HuH-7.5 (cell line): ENCODE measurements around the gene PRPS1L1.

Experiments used
- DNase-seq: peaks from one replicate; pipeline ENCODE4 v3.0.0; 2011; ENCODE audit warnings: low spot score

Gene PRPS1L1

DNA sequence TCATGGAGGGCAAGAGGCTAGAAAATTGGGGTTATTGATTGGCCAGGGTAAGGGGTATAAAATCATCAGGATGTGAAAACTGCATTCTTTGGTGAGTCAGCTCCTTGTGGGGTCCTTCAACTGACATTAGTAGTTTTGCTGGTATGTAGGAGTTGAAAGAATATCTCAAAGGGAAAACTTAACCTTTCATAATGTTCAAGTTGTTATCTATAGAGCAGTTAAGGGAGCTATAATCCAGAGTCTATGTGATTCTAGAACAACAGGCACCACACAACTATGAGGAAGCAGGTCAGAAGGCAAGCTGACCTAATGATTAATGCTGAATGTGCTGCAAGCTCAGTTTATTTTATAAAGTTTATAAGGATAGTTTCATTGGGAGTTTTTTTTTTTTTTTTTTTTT, 13.7 kb downstream of the PRPS1L1 start:
- no peak for DNase-seq

DNA sequence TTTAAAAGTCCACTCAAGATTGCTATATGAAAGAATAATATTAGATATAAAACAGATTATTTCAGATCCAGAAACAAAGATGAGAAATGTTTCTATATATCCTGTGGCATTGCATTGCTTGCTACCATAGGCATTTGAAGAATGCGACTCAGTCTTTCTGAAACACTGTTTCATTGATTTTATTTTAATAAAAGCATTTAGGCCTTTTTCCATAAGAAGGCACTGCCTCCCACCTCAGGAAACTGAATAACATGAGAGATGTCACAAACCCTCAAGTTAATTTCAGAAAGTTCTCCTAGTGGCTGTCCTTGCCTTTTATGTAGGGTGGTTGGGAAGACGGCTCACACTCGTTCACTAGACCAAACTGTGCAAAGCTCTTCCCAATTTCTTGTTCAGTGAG, 23.3 kb downstream of the PRPS1L1 start:
- DNase-seq: no peak

DNA sequence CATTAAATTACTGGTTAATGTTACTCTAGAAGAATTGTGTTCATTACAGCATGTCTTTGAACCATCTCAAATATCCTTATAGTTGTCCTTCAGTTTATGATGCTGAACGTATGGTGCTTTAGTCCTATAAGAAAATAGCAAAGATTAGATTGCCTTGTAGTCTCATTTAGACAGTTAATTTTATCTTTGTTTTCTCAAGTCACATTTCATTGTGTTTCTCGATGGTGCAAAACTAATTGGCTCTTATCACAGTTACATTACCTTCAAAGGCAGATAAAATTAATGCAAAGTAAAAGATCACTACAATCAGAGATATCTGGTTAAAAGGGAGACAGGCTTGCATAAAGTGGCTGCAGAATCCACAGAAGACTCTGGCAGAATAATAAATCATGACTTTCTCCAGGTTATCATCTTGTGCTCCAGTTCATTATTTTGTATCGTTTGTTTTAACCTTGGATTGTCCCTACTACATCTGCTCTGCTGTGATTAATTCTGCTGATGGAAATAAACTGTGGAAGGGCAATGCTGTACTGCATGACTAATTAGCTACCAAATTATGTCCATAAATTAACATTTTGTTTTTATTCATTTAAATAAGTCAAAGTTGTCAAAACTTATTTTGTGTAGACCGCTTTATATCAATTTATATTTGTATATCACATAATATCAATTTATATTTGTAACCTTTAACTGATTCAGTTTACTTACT, 24.2 kb downstream of the PRPS1L1 start:
- no peak for DNase-seq

DNA sequence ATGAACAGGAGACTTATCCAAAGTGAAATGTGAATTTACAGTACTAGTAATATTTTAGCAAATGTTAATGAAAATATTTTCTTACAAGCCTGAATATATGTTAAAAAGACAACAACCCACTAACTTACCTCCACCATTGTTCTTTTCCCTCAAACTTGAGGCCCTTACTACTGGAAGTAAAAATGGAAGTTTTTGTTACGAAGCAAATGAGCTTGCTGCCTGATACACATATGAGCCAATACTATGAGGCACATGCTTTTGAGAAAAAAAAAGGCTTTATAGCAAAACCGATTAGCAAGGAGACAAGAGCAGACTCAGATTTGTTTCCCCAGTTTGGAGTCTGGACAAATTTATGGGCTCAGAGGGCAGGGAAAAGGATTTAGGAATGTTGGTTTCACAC, 29.0 kb downstream of the PRPS1L1 start:
- no peak for DNase-seq

DNA sequence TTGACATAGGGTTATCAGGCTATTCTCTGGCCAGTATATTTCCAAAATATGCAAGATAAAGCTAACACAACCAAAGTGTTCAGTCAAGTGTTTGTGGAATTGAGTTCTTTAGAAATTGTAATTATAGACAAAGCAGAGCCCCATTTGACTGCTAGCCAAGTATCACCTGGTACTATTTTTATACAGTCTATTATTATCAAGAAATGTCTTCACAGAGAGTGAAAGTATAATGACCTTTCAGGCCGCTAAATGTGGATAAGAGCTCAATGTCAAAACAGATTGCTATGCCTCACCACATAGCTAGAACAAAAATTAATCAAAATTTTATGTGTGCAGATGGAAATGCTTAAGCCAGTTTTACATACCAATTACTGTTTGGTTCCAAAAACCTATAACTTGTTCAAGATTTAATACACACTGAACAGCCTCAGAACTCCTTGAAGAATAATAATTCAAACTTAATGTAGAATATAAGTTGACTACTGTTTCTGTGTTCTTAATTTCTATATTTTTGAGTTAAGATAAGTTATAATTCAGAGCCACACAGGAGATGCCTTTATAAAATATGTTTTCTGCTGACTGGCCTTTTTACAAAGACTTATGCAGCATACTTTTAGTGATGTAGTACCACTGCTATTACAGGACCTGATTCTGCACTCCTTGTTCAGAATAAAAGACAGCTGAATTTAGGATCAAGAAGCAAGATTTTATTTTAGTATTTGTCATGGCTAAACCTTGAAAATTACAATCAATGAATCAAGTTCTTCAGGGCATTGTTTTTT, 31.0 kb downstream of the PRPS1L1 start:
- DNase-seq: no peak

DNA sequence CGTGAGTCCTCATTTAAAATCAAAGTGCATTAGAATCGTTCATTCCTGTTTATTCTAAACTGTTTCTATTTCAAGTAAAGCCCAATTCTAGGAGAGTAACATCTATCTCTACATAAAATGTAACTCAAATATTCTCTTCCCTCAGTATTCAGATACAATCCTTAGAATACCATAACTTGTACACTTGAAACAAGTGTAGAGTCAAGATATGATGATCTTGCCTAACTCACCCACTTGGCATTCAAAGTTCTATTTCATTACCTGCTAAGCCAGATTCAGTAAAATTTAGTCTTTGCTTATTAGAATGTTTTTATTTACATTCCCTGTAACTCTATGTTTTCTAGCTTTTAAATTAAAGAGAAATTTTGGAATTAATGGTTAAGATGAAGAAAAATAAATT, 31.6 kb downstream of the PRPS1L1 start:
- no peak for DNase-seq

DNA sequence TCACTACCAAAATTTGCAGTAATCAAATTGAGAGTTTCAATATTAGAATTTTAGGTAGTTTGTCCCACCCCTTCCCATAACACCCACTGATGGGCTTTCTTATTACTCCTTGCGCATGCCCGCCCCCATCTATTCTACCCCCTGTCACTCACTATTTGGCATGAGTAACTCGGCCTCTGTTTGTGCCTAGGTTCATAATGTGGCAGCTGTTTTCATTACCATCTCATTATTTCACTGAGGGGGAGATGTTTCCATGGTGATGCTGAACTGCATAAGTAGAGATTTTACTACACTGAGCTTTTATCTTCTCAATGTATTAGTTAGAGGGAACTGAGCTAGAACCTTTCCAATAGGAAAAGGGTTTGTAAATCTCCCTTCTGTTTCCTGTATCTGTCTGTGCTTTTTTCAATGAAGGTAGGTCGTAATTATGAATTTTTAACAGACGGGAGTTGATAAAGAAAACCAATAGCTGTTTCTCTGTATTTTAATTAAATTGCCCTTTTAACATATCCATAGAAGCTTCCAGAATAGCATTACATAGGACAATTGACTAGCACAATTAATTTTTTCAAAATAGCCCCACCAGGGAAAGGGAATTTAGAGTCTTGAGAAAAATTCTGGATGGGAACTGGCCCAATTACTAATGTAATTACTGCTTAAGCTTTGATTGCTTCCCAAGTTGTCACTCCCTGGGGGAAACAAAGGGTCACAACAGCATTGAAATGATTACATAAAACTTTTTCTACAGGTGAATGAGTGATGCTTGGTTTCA, 33.4 kb downstream of the PRPS1L1 start:
- DNase-seq: no peak

DNA sequence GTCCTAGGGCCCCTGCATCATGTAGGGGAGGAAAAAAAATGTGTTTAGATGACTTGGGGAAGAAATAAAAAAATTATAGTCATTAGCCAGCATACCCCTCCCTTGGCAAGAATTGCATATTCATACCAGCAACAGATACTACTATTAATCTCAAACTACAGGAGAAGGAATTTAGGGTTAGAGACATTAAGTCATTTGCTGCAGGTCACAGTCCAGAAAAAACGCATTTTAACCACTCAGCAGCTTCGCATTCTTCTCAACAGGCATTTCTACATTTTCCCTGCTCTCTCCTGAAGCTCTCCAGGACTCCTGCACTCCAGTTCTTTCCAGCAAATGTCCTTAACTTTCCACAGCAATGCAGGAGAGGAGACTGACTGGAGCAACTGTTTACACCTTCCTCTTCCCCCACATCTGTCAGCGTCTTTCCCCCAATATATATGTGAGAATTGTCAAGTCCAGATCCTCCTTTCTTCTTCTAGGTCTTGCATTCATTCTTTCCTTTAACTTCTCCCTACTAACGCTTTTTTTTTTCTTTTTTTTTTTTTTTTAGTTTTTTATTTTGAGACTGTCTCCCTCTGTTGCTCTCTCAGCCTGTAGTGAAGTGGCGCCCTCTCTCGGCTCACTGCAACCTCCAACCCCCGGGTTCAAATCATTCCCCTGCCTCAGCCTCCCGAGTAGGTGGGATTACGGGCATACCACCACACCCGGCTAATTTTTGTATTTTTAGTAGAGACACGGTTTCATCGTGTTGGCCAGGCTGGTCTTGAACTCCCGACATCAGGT, 35.6 kb downstream of the PRPS1L1 start:
- DNase-seq: no peak

DNA sequence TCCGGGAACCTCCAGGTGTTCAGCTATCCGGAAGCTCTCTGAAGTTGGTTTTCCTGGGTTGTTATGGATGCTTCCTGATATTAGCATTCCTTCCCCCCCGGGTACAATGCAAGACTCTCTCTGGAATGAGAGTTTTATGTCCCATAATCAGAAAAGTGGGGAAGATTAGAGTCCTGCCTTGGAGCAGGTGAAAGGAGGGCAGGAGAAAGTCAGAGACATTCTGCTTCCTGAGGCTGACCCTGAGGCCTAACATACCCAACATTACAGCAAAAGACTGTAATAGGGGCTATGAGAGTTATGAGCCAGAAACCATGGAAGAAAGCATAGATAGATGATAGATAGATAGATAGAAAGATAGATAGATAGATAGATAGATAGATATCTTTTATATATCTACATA, 36.9 kb downstream of the PRPS1L1 start:
- no peak for DNase-seq

DNA sequence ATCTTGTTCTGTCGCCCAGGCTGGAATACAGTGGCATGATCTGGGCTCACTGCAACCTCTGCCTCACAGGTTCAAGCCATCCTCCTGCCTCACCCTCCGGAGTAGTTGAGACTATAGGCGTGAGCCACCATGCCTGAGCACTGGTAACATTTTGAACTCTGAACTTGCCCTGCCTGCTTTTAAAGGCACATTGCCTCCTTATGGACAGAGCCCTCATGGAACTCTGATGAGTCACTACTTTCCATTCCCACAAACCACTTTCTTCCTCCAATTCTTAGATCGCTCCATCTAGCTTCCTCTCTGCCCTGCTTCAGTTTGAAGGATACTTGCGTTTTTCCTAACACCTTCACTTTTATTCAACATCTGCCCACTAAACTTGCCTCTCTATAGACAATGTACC, 38.1 kb downstream of the PRPS1L1 start:
- no peak for DNase-seq

DNA sequence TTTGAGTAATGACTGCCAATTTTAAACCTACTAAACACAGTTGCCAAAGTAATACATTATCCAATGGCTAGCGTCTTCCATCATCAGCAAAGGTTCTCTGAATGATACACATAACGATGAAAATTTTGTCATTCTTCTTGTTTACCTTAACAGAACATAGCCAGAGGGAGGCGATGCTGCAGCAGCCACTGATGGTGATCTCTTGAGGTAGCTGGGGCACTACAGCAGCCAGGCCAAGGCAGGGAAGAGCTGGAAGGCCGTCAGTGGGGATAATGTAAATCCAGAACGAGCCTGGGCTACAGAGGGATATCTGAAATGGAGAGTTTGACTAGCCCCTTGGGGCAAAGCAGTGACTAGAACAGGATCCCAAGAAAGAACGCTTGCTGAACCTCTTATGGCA, 38.8 kb downstream of the PRPS1L1 start:
- DNase-seq: no peak

DNA sequence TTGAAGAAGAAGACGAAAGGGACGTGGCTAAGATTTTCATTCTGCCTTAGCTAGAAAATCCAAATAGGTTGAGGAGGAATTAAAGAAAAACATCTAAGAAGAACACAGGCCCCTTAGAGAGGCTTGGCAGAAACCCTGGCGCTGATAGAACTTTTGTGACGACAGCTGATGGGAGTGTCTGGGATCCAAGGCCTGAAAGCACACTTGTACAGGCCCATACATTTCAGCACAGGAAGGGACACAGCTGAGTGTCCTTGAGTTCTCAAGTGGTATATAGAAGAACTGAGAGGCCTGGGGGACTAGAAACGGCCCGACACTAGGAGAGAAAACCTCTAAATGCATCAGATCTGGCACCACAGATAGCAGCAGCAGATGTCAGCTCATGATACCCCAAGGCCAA, 39.5 kb downstream of the PRPS1L1 start:
- no peak for DNase-seq

DNA sequence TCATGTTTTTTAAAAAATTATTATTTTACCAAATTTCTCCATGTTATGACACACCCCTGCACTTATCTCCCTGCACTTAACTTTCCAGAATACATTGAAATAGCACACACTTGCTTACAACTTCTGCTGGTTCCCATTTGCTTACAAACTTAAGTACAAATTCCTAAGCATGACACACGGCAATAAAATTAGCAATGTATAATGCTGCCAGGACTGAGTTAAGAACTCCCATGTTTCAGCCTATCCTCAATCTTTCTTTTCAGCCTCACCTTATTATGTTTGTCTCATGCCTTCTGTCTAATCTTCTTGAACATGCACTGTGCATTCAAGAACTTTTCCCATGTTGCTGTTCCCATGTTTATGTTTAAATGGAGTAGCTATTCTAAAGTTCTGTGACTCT, 40.8 kb downstream of the PRPS1L1 start:
- no peak for DNase-seq

DNA sequence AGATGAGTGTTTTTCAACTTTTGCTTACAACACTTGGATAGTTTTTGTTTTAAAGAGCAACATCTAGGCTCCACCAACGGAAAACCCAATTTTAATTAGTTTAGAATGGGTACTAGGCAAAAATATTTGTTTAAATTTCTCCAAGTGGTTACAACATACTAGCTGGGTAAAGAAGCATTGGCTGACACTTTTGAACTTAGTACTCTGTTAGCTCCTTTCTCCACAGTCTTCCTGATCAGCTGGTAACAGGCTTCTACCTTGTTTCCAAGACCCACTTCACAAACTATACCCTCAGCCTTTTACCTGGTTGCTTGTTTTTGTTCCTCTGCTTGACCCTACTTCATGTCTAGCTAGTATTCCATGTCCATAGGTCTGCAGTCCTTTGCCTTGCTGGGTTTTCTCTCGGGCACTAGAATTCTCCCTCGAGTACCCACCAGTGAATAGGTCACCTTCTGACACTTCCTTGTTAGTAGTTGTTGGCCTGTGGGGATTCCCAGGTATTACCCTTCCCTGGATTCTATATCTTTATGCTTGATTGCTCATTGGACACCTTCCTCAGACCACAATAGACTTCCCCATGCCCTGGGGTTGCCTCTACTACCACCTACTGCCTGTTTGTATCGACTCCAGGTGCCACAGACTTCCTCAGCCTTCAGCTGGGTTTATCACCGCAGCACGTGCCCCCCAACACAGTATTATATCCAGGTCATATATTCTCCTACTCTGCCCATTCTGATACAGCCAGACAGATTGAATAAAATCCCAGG, 42.0 kb downstream of the PRPS1L1 start:
- no peak for DNase-seq

DNA sequence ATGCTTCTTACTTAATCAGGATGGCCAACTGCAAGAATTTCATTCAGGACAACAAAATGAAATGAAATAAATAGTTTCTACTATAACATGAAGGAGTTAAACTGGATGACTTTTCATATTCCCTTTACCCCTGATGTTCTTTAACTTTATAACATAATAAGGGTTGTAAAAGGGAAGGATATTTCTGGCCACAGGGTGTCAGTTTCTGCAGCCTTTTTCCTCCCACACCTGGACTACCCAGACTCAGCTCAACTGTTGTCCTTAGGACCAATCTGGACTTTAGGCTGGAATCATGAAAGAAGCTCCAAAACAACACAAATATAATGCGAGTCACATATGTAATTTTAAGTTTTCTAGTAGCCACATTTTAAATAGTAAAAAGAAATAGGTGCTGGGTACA, 43.4 kb downstream of the PRPS1L1 start:
- no peak for DNase-seq

DNA sequence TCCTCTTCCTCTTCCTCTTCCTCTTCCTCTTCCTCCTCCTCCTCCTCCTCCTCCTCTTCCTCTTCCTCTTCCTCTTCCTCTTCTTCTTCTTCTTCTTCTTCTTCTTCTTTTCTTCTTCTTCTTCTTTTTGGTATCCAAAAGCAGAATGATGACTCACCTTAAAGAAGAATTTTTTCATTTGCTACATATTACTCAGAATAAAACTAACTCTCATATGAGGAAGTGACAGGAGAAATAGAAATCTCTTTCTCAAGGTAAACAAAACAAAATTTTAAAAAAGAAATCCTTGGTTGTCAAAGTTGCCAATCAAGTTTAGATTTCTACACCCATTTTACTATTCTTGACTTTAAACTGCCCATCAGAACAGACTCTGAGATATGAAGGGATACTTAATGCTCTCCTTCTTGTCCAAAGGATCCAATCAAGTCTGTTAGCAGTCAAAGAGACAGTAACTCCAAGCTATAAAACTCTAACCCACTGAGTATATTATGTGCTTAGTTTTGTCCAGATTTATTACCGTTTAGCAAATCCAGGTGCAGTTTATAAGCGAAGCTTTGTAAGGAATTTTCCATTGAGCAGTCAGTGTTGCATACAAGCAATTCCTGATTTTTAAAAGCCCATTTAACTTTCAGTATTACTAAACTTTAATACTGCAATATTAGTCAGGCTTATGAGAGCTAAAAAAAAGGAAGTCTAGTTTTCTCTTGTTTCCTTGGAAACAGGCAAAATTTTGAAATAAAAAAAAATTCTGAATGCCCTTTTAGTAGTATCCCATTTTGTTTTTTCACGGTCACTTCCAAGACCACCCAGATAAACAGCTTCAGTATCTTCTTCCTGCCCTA, 44.2 kb downstream of the PRPS1L1 start:
- no peak for DNase-seq

DNA sequence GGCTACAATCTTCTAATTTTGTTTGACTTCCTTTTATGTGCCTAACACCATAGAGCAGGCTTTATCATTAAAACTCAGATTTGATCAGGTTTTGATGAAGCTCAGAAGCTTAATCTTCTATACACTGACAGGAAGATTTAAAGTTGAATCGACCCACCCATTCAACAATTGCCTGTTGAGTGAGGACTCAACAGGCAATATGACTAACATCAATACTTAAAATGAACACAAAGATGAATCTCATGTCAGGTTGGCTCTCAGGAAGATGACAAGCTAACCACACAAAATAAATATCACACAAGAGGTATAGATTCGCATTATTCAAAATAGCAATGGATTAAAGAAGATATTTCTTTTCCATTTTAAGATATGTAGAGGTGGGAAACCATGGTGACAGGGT, 50.7 kb downstream of the PRPS1L1 start:
- no peak for DNase-seq
